Neural crest cell (in vitro differentiated cells): ENCODE measurements around the gene GLYATL2. TPM values are rescaled to one million over a fixed set of nuclear protein-coding genes. Genes with fewer than 3 reads are reported as not detected.

Source experiments
- DNase-seq: peaks from one replicate; pipeline ENCODE4 v3.0.0; 2021; ENCODE audit warnings: low read depth, mixed read lengths, low spot score
- H3K27ac Mint-ChIP-seq: one replicate; pipeline ENCODE4 v1.8.0; 2021; ENCODE audit warnings: mild to moderate bottlenecking, mixed read lengths; ENCODE audit not compliant: unreplicated experiment
- H3K27me3 Mint-ChIP-seq: 2 replicates; pipeline ENCODE4 v1.8.0; 2021; ENCODE audit warnings: low read depth, mild to moderate bottlenecking, mixed read lengths
- H3K36me3 Mint-ChIP-seq: 2 replicates; pipeline ENCODE4 v1.8.0; 2021; ENCODE audit warnings: low read depth, mild to moderate bottlenecking, mixed read lengths
- H3K4me1 Mint-ChIP-seq: 2 replicates; pipeline ENCODE4 v1.8.0; 2021; ENCODE audit warnings: mixed read lengths
- H3K4me3 Mint-ChIP-seq: one replicate; pipeline ENCODE4 v1.8.0; 2021; ENCODE audit warnings: mild to moderate bottlenecking, mixed read lengths
- H3K9me3 Mint-ChIP-seq: 2 replicates; pipeline ENCODE4 v1.8.0; 2021; ENCODE audit warnings: mixed read lengths
- CTCF ChIP-seq: fragments of 200-600 bp; sonication (generic); conservative IDR thresholded peaks from 2 replicates; pipeline ENCODE4 v1.5.0; 2021; ENCODE audit warnings: antibody characterized with exemption, mild to moderate bottlenecking
- total RNA-seq: library from RNA; stranded (reverse); gene quantifications from 2 replicates; pipeline ENCODE4 v1.2.1, GENCODE V29; 2021

GLYATL2 gene
- total RNA-seq, 1 donor from 2014 or later = 2.4 TPM

- Mint-ChIP-seq H3K9me3 (peaks cover 23% of the 10 kb centered on the region), H3K36me3 (peaks cover 68% of the 10 kb centered on the region), H3K4me3 (no peak overlapping the region), H3K27me3 (no peaks in the 10 kb centered on the region), H3K27ac (no peak overlapping the region), H3K4me1 (no peaks in the 10 kb centered on the region)
- DNase-seq = no peak
- TF ChIP-seq CTCF = no peak
These were observed 35.7 kb upstream of the GLYATL2 start for GRCh38 chr11:58880166-58880565.

GRCh38 chr11:58867556-58867955 is 23.1 kb upstream of the GLYATL2 start:
- Mint-ChIP-seq H3K4me3 (no peak overlapping the region), H3K9me3 (peaks cover 13% of the 10 kb centered on the region), H3K36me3 (peaks cover 47% of the 10 kb centered on the region), H3K4me1 (no peaks in the 10 kb centered on the region), H3K27me3 (no peaks in the 10 kb centered on the region), H3K27ac (no peak overlapping the region)
- DNase-seq = no peak
- TF ChIP-seq CTCF = no peak

GRCh38 chr11:58866788-58867187 is 22.3 kb upstream of the GLYATL2 start:
- H3K27me3 Mint-ChIP-seq = no peaks in the 10 kb centered on the region
- no peaks in the 10 kb centered on the region for H3K4me1 Mint-ChIP-seq
- TF ChIP-seq CTCF = no peak
- DNase-seq = no peak
- H3K27ac Mint-ChIP-seq = no peak overlapping the region
- peaks cover 47% of the 10 kb centered on the region for H3K36me3 Mint-ChIP-seq
- H3K9me3 Mint-ChIP-seq = peaks cover 19% of the 10 kb centered on the region
- H3K4me3 Mint-ChIP-seq = no peak overlapping the region

GRCh38 chr11:58864335-58864734 is 19.8 kb upstream of the GLYATL2 start:
- no peak for DNase-seq
- peaks cover 22% of the 10 kb centered on the region for H3K9me3 Mint-ChIP-seq
- TF ChIP-seq CTCF = no peak
- H3K4me3 Mint-ChIP-seq = no peak overlapping the region
- H3K4me1 Mint-ChIP-seq = no peaks in the 10 kb centered on the region
- H3K36me3 Mint-ChIP-seq = peaks cover 37% of the 10 kb centered on the region
- no peaks in the 10 kb centered on the region for H3K27me3 Mint-ChIP-seq
- H3K27ac Mint-ChIP-seq = no peak overlapping the region

- TF ChIP-seq CTCF = no peak
- no peak overlapping the region for H3K4me3 Mint-ChIP-seq
- H3K27ac Mint-ChIP-seq = no peak overlapping the region
- H3K27me3 Mint-ChIP-seq = no peaks in the 10 kb centered on the region
- peaks cover 34% of the 10 kb centered on the region for H3K36me3 Mint-ChIP-seq
- peaks cover 24% of the 10 kb centered on the region for H3K9me3 Mint-ChIP-seq
- no peaks in the 10 kb centered on the region for H3K4me1 Mint-ChIP-seq
- DNase-seq = no peak
These were observed 19.2 kb upstream of the GLYATL2 start for GRCh38 chr11:58863697-58864096.

GRCh38 chr11:58861533-58861932 is 17.0 kb upstream of the GLYATL2 start:
- H3K9me3 Mint-ChIP-seq = peaks cover 24% of the 10 kb centered on the region
- no peaks in the 10 kb centered on the region for H3K4me1 Mint-ChIP-seq
- no peak overlapping the region for H3K27ac Mint-ChIP-seq
- DNase-seq = no peak
- no peak overlapping the region for H3K4me3 Mint-ChIP-seq
- peaks cover 22% of the 10 kb centered on the region for H3K36me3 Mint-ChIP-seq
- no peak for TF ChIP-seq CTCF
- no peaks in the 10 kb centered on the region for H3K27me3 Mint-ChIP-seq
